PFSK-1 (cell line): ENCODE measurements around the gene CELF4.

Experiments used
- FOXP2 ChIP-seq: optimal IDR thresholded peaks from 2 replicates; pipeline ENCODE3; 2011; ENCODE audit warnings: borderline replicate concordance, control low read depth, inconsistent platforms; ENCODE audit not compliant: insufficient read depth; ENCODE audit errors: extremely low read length, extremely low read depth
- POLR2AphosphoS5 ChIP-seq: IDR thresholded peaks from 2 replicates; pipeline ENCODE4 v1.6.1; 2012; ENCODE audit warnings: low read depth, mild to moderate bottlenecking, control low read depth, low read length, moderate library complexity
- SIN3A ChIP-seq: IDR thresholded peaks from 2 replicates; pipeline ENCODE4 v1.6.1; 2012; ENCODE audit warnings: mild to moderate bottlenecking, low read length, moderate library complexity, borderline replicate concordance; ENCODE audit not compliant: insufficient read depth
- TAF1 ChIP-seq: IDR thresholded peaks from 2 replicates; pipeline ENCODE4 v1.6.1; 2012; ENCODE audit warnings: low read length, control low read depth, borderline replicate concordance; ENCODE audit not compliant: insufficient read depth
- TF ChIP-seq, protein P1 (sequence below), 2 experiments: IDR thresholded peaks; 2 replicates each; pipeline versions ENCODE4 v1.6.1 to v1.8.0; 2011 to 2012; ENCODE audit warnings: low read depth in 2 of 2, low read length in 2 of 2, control low read depth in 1 of 2, inconsistent platforms in 1 of 2, mild to moderate bottlenecking in 1 of 2, moderate library complexity in 1 of 2; ENCODE audit not compliant: insufficient read depth in 1 of 2

The CELF4 gene

DNA sequence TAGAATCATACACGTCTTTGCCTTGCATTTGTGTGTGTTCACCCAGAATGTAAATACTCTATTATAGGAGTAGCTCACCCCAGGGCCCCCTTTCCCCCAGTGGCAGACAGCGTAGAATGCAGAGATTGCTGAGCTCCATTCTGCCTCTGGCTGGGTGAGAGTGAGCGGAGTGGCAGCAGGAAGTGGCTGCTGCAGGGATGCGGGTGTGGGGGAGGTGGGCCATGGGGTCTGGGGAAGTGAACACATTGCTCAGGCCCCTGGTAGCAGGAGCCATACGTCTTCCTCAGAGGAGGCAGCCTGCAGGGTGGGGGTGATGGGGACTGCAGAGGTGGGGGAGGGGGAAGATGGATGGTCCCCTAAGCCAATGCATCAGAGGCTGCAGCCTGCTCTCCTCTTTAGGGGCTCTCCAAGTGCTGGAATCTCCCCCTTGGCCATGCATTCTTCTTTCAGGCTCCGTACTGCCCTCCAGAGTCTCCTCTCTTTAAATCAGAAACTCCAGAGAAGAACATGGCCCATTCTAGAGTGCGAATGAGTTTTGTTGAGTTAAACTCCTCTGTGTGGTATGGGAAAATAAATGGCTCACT is 72.2 kb downstream of the CELF4 start:
- no peak for TF ChIP-seq POLR2AphosphoS5
- TF ChIP-seq SIN3A, result no peak
- no peak for TF ChIP-seq TAF1
- TF ChIP-seq, protein P1, sequence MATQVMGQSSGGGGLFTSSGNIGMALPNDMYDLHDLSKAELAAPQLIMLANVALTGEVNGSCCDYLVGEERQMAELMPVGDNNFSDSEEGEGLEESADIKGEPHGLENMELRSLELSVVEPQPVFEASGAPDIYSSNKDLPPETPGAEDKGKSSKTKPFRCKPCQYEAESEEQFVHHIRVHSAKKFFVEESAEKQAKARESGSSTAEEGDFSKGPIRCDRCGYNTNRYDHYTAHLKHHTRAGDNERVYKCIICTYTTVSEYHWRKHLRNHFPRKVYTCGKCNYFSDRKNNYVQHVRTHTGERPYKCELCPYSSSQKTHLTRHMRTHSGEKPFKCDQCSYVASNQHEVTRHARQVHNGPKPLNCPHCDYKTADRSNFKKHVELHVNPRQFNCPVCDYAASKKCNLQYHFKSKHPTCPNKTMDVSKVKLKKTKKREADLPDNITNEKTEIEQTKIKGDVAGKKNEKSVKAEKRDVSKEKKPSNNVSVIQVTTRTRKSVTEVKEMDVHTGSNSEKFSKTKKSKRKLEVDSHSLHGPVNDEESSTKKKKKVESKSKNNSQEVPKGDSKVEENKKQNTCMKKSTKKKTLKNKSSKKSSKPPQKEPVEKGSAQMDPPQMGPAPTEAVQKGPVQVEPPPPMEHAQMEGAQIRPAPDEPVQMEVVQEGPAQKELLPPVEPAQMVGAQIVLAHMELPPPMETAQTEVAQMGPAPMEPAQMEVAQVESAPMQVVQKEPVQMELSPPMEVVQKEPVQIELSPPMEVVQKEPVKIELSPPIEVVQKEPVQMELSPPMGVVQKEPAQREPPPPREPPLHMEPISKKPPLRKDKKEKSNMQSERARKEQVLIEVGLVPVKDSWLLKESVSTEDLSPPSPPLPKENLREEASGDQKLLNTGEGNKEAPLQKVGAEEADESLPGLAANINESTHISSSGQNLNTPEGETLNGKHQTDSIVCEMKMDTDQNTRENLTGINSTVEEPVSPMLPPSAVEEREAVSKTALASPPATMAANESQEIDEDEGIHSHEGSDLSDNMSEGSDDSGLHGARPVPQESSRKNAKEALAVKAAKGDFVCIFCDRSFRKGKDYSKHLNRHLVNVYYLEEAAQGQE (IDR thresholded peaks at IDR 0.05; ENCODE audit: insufficient read depth in 1 of 2, low read depth in 2 of 2, low read length in 2 of 2), result no peak
- no peak for TF ChIP-seq FOXP2

DNA sequence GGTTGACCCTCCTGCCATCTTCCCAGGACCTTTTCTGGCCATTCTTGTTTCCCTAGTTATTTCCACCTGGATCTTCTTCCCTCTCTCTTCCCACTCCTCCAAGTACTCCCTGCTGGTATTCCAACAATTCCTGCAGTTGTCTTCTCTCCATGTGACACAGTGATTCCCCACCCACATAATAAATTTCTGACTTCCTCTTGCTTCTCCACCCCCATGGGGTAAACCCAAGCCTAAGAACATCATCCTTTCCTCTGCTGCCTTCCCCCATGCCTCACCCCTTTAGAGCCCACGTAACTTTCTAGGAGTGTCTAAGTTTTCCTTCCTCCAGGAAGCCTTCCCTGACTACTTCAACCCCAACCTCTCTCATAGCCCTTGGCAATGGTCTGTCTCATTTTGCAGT is 72.6 kb downstream of the CELF4 start:
- no peak for TF ChIP-seq TAF1
- no peak for TF ChIP-seq POLR2AphosphoS5
- TF ChIP-seq SIN3A, result no peak
- TF ChIP-seq FOXP2, result no peak
- TF ChIP-seq, protein P1 (IDR thresholded peaks at IDR 0.05; ENCODE audit: insufficient read depth in 1 of 2, low read depth in 2 of 2, low read length in 2 of 2), result no peak

DNA sequence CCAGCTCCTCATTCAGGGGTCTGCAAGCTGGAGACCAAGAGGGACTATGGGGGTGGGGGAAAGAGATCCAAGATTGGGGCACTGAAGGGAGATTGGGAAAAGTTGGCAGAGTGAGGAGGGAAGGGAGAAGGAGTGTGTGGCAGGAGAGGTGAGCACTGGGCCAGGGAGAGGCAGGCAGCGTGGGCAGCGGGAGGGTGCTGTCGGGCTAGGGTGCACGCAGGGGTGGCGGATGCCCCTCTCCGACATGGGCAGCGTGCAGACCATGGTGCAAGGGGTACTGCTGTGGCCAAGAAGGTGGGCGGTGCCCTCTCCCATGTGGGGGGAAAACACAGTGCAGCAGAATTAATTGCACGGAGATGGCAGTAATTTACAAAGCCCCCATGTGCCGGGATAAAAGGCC is 74.1 kb downstream of the CELF4 start:
- TF ChIP-seq SIN3A (no peak), POLR2AphosphoS5 (no peak), TAF1 (no peak), FOXP2 (no peak)
- TF ChIP-seq, protein P1 (IDR thresholded peaks at IDR 0.05; ENCODE audit: insufficient read depth in 1 of 2, low read depth in 2 of 2, low read length in 2 of 2), result no peak

DNA sequence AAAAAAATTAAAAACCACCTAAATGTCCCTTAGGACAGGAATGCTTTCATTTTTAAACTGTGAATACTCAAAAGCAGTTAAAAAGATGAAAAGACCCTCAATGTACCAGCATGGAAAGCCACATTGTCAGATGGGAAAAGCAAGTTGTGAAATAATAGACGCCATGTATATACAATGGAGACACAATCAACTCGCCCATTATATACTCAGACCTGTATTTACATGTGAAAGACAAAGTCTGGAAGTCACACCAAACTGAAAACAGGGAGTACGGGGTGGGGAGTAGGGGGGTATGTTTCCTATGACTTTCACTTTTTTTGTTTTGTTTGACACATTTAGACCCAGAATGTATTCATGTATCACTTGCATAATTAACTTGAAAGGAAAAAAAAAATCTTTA is 75.6 kb downstream of the CELF4 start:
- TF ChIP-seq, protein P1 (IDR thresholded peaks at IDR 0.05; ENCODE audit: insufficient read depth in 1 of 2, low read depth in 2 of 2, low read length in 2 of 2), result no peak
- TF ChIP-seq TAF1 (no peak), FOXP2 (no peak), POLR2AphosphoS5 (no peak), SIN3A (no peak)
